Measurements from ENCODE around the gene SIAH3. TPM values are rescaled to one million over a fixed set of nuclear protein-coding genes. Genes with fewer than 3 reads are reported as not detected.

Gene SIAH3
- total and polyA plus RNA-seq, 5 donors from 2014 or later: 0.03 TPM; not detected in 4

DNA sequence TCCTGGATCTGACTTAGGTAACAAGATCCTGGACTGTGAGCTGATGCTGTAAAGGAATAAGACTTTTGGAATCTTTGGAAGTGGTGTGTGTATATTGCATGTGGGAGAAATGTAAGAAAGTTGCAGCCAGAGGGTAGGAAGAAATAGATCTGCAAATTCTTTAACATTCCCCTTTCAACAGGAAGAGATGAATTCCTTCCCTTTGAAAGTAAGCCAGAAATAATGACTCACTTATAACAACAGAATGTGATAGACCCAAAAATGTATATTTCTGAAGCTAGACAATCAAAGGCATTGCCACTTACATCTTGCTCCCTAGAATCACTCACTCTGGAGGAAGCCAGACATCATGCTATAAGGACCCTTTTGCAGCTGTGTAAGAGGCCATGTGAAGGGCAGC lies 9.8 kb upstream of the SIAH3 start:
- Histone ChIP-seq H3K9me3 (ENCODE audit: control insufficient read depth in 2 of 2, low read length in 2 of 2) (no peaks in the 10 kb centered on the region), H3K4me3 (ENCODE audit: low read depth, low read length) (no peak overlapping the region), H3K4me1 (ENCODE audit: control insufficient read depth, insufficient read depth, low read length, poor library complexity, severe bottlenecking) (no peaks in the 10 kb centered on the region), H3K27me3 (ENCODE audit: control insufficient read depth, insufficient read depth, low read length) (peaks cover 10% of the 10 kb centered on the region), H3K27ac (ENCODE audit: insufficient read depth, low read length, poor library complexity, severe bottlenecking) (no peak overlapping the region), H3K36me3 (ENCODE audit: control insufficient read depth, insufficient read depth, low read length) (no peaks in the 10 kb centered on the region)
- Mint-ChIP-seq H3K4me1 (no peaks in the 10 kb centered on the region), H3K27me3 (peaks cover 42% of the 10 kb centered on the region), H3K36me3 (no peaks in the 10 kb centered on the region), H3K4me3 (no peak overlapping the region), H3K9me3 (peaks cover 0 to 3% (median 0%) of the 10 kb centered on the region in 7 donors), H3K27ac (no peak overlapping the region)
- no peak for DNase-seq
- ATAC-seq (ENCODE audit: low read depth in 2 of 2): no peak

DNA sequence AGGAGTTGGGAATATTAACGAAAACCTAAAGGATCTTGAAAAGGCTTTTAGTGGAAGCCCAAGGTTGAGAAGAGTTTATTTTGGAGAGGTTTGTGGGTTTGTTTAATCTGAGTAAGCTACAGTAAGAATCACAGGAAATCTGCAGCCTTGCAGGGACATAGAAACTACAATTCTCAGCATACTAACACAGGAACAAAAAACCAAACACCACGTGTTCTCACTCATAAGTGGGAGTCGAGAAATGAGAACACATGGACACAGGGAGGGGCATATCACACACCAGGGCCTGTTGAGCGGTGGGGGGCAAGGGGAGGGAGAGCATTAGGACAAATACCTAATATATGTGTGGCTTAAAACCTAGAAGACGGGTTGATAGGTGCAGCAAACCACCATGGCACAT lies 8.7 kb upstream of the SIAH3 start:
- Mint-ChIP-seq H3K4me1 (no peaks in the 10 kb centered on the region), H3K4me3 (no peak overlapping the region), H3K9me3 (peaks cover 0 to 3% (median 0%) of the 10 kb centered on the region in 7 donors), H3K27ac (no peak overlapping the region), H3K27me3 (peaks cover 45% of the 10 kb centered on the region), H3K36me3 (no peaks in the 10 kb centered on the region)
- DNase-seq: no peak
- Histone ChIP-seq H3K27me3 (ENCODE audit: control insufficient read depth, insufficient read depth, low read length) (peaks cover 10% of the 10 kb centered on the region), H3K36me3 (ENCODE audit: control insufficient read depth, insufficient read depth, low read length) (no peaks in the 10 kb centered on the region), H3K9me3 (ENCODE audit: control insufficient read depth in 2 of 2, low read length in 2 of 2) (no peaks in the 10 kb centered on the region), H3K4me3 (ENCODE audit: low read depth, low read length) (no peak overlapping the region), H3K4me1 (ENCODE audit: control insufficient read depth, insufficient read depth, low read length, poor library complexity, severe bottlenecking) (no peaks in the 10 kb centered on the region), H3K27ac (ENCODE audit: insufficient read depth, low read length, poor library complexity, severe bottlenecking) (no peak overlapping the region)
- ATAC-seq (ENCODE audit: low read depth in 2 of 2): no peak

DNA sequence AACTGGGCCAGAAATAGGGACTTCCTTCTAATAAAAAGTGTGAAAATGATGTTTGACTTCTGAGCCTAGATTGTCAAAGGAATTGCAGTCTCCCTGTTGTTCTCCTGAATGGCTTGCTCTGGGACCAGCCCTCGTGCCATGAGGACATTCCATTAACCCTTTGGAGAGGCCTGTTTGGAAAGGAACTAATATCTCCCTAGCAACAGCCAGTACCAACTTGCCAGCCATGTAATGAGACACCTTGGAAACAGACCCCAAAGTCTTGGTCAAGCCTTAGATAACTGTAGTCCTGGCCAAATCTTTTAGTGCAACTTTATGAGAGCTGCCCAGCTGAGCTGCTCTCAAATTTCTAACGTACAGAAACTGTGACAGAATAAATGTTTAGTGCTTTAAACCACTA lies 8.2 kb upstream of the SIAH3 start:
- Mint-ChIP-seq H3K4me3 (no peak overlapping the region), H3K9me3 (peaks cover 0 to 3% (median 2%) of the 10 kb centered on the region in 7 donors), H3K27me3 (peaks cover 43% of the 10 kb centered on the region), H3K36me3 (no peaks in the 10 kb centered on the region), H3K27ac (no peak overlapping the region), H3K4me1 (no peaks in the 10 kb centered on the region)
- no peaks in the 10 kb centered on the region for H3K4me1 ChIP-seq (ENCODE audit: control insufficient read depth, insufficient read depth, low read length, poor library complexity, severe bottlenecking)
- no peak for DNase-seq
- peaks cover 0 to 3% of the 10 kb centered on the region in 2 experiments for H3K9me3 ChIP-seq (ENCODE audit: control insufficient read depth in 2 of 2, low read length in 2 of 2)
- no peak for ATAC-seq (ENCODE audit: low read depth in 2 of 2)
- H3K4me3 ChIP-seq (ENCODE audit: low read depth, low read length): no peak overlapping the region
- peaks cover 11% of the 10 kb centered on the region for H3K27me3 ChIP-seq (ENCODE audit: control insufficient read depth, insufficient read depth, low read length)
- no peak overlapping the region for H3K27ac ChIP-seq (ENCODE audit: insufficient read depth, low read length, poor library complexity, severe bottlenecking)
- no peaks in the 10 kb centered on the region for H3K36me3 ChIP-seq (ENCODE audit: control insufficient read depth, insufficient read depth, low read length)

GRCh38 chr13:45852494-45852893 lies 941 bp upstream of the SIAH3 start:
- H3K36me3 ChIP-seq (ENCODE audit: control insufficient read depth, insufficient read depth, low read length): no peaks in the 10 kb centered on the region
- no peak overlapping the region for H3K27ac Mint-ChIP-seq
- H3K27me3 ChIP-seq (ENCODE audit: control insufficient read depth, insufficient read depth, low read length): peaks cover 39% of the 10 kb centered on the region
- peaks cover 0 to 10% of the 10 kb centered on the region in 2 experiments for H3K9me3 ChIP-seq (ENCODE audit: control insufficient read depth in 2 of 2, low read length in 2 of 2)
- no peak overlapping the region for H3K4me3 ChIP-seq (ENCODE audit: low read depth, low read length)
- H3K9me3 Mint-ChIP-seq: peaks cover 0 to 13% (median 8%) of the 10 kb centered on the region in 7 donors
- peaks cover 14% of the 10 kb centered on the region for H3K4me1 ChIP-seq (ENCODE audit: control insufficient read depth, insufficient read depth, low read length, poor library complexity, severe bottlenecking)
- H3K36me3 Mint-ChIP-seq: no peaks in the 10 kb centered on the region
- peaks cover 78% of the 10 kb centered on the region for H3K27me3 Mint-ChIP-seq
- H3K4me3 Mint-ChIP-seq: no peak overlapping the region
- DNase-seq: no peak
- H3K4me1 Mint-ChIP-seq: peaks cover 5 to 36% (median 15%) of the 10 kb centered on the region in 4 donors
- ATAC-seq (ENCODE audit: low read depth in 2 of 2): no peak
- H3K27ac ChIP-seq (ENCODE audit: insufficient read depth, low read length, poor library complexity, severe bottlenecking): no peak overlapping the region

DNA sequence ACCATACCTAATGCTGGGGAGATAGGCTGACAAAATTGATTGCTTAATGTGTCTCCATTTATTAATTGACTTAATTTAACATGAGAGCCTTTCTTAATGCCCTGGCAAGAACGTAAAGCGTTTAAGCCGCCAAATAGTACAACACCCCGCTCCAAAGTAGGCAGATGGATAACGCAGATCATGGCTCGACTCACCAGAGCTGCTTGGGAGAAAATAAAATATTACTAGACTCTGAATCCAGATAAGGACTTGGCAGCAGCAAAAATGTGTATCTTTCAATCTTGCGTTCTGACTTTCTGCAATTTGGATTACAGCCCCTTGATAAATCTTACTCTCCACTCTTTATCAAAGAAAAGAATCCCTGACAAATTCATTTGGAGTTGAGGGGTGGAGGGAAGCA lies 403 bp upstream of the SIAH3 start:
- peaks cover 0 to 13% (median 7%) of the 10 kb centered on the region in 7 donors for H3K9me3 Mint-ChIP-seq
- Histone ChIP-seq H3K36me3 (ENCODE audit: control insufficient read depth, insufficient read depth, low read length) (no peaks in the 10 kb centered on the region), H3K4me1 (ENCODE audit: control insufficient read depth, insufficient read depth, low read length, poor library complexity, severe bottlenecking) (peaks cover 17% of the 10 kb centered on the region), H3K27me3 (ENCODE audit: control insufficient read depth, insufficient read depth, low read length) (peaks cover 41% of the 10 kb centered on the region), H3K27ac (ENCODE audit: insufficient read depth, low read length, poor library complexity, severe bottlenecking) (no peak overlapping the region), H3K4me3 (ENCODE audit: low read depth, low read length) (no peak overlapping the region), H3K9me3 (ENCODE audit: control insufficient read depth in 2 of 2, low read length in 2 of 2) (peaks cover 0 to 10% of the 10 kb centered on the region in 2 experiments)
- no peak for DNase-seq
- H3K27me3 Mint-ChIP-seq: peaks cover 83% of the 10 kb centered on the region
- no peaks in the 10 kb centered on the region for H3K36me3 Mint-ChIP-seq
- peak overlapping the region in 3 of 4 donors; percentile 84 to 87 (median 86) for H3K4me3 Mint-ChIP-seq
- no peak overlapping the region for H3K27ac Mint-ChIP-seq
- ATAC-seq (ENCODE audit: low read depth in 2 of 2): no peak
- H3K4me1 Mint-ChIP-seq: peaks cover 7 to 41% (median 17%) of the 10 kb centered on the region in 4 donors

DNA sequence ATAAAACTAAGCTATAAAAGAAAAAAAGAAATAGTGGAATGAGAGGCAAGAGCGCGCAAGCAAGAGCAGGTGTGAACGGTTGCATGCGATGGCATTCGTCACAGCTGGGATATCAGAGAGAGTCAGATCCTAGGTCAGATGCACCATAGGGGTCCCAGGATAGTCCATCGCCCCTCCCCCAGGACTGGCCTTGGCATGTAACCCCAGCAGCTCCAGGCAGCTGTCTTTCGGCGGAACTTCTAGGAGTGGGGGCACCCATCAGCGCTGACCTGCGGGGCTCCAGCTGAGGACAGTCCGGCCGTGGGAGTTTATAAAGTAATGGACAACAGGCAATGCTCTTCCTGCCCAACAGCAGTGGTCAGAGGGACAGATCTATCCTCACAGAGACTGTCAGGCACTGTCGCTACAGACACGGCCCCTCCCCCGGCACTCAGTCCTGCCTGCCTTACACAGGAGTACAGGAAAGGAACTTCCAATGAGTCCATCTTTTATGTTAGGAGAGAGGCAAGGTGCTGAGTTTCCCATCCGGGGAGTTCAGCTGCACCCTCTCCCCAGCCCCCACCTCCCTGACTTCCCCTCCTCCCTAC lies 1.4 kb downstream of the SIAH3 start:
- Mint-ChIP-seq H3K4me1 (peaks cover 7 to 49% (median 17%) of the 10 kb centered on the region in 4 donors), H3K27ac (no peak overlapping the region), H3K27me3 (peaks cover 80% of the 10 kb centered on the region), H3K36me3 (no peaks in the 10 kb centered on the region), H3K9me3 (peaks cover 0 to 13% (median 6%) of the 10 kb centered on the region in 7 donors), H3K4me3 (peak overlapping the region in 2 of 4 donors; percentile 84 to 86)
- H3K4me1 ChIP-seq (ENCODE audit: control insufficient read depth, insufficient read depth, low read length, poor library complexity, severe bottlenecking): peaks cover 17% of the 10 kb centered on the region
- no peak overlapping the region for H3K4me3 ChIP-seq (ENCODE audit: low read depth, low read length)
- DNase-seq: no peak
- no peak for ATAC-seq (ENCODE audit: low read depth in 2 of 2)
- H3K27me3 ChIP-seq (ENCODE audit: control insufficient read depth, insufficient read depth, low read length): peaks cover 36% of the 10 kb centered on the region
- peaks cover 0 to 10% of the 10 kb centered on the region in 2 experiments for H3K9me3 ChIP-seq (ENCODE audit: control insufficient read depth in 2 of 2, low read length in 2 of 2)
- H3K36me3 ChIP-seq (ENCODE audit: control insufficient read depth, insufficient read depth, low read length): no peaks in the 10 kb centered on the region
- H3K27ac ChIP-seq (ENCODE audit: insufficient read depth, low read length, poor library complexity, severe bottlenecking): no peak overlapping the region

- peaks cover 80% of the 10 kb centered on the region for H3K27me3 Mint-ChIP-seq
- Histone ChIP-seq H3K36me3 (ENCODE audit: control insufficient read depth, insufficient read depth, low read length) (no peaks in the 10 kb centered on the region), H3K27ac (ENCODE audit: insufficient read depth, low read length, poor library complexity, severe bottlenecking) (no peak overlapping the region), H3K9me3 (ENCODE audit: control insufficient read depth in 2 of 2, low read length in 2 of 2) (peaks cover 0 to 4% of the 10 kb centered on the region in 2 experiments), H3K27me3 (ENCODE audit: control insufficient read depth, insufficient read depth, low read length) (peaks cover 36% of the 10 kb centered on the region), H3K4me3 (ENCODE audit: low read depth, low read length) (no peak overlapping the region), H3K4me1 (ENCODE audit: control insufficient read depth, insufficient read depth, low read length, poor library complexity, severe bottlenecking) (peaks cover 17% of the 10 kb centered on the region)
- peaks cover 7 to 49% (median 17%) of the 10 kb centered on the region in 4 donors for H3K4me1 Mint-ChIP-seq
- no peaks in the 10 kb centered on the region for H3K36me3 Mint-ChIP-seq
- H3K9me3 Mint-ChIP-seq: peaks cover 0 to 6% (median 3%) of the 10 kb centered on the region in 7 donors
- H3K4me3 Mint-ChIP-seq: no peak overlapping the region
- no peak overlapping the region for H3K27ac Mint-ChIP-seq
- DNase-seq (no peak), ATAC-seq (ENCODE audit: low read depth in 2 of 2) (no peak)
Observed at GRCh38 chr13:45849408-45849807, 2.1 kb downstream of the SIAH3 start.

Measured in CD4-positive, CD25-positive, alpha-beta regulatory T cell (primary cell).